Hepatocyte (in vitro differentiated cells): ENCODE measurements around the gene DMBX1. TPM values are rescaled to one million over a fixed set of nuclear protein-coding genes. Genes with fewer than 3 reads are reported as not detected.

ENCODE experiments used
- DNase-seq: peaks from one replicate; pipeline ENCODE4 v3.0.0-alpha.2; 2016; ENCODE audit warnings: low spot score
- H2AFZ ChIP-seq: fragments of 200-600 bp; sonication (generic); 2 replicates; pipeline ENCODE4 v1.6.0; 2016; ENCODE audit warnings: antibody characterized with exemption, mild to moderate bottlenecking
- H3K27ac ChIP-seq: fragments of 200-600 bp; sonication (generic); 2 replicates; pipeline ENCODE4 v1.5.1; 2016; ENCODE audit warnings: mild to moderate bottlenecking
- H3K27me3 ChIP-seq: fragments of 200-600 bp; sonication (generic); 2 replicates; pipeline ENCODE4 v1.6.1; 2016
- H3K36me3 ChIP-seq: fragments of 200-600 bp; sonication (generic); replicated peaks from 2 replicates; pipeline ENCODE4 v1.5.1; 2016; ENCODE audit warnings: low read depth; ENCODE audit not compliant: insufficient read depth
- H3K4me1 ChIP-seq: fragments of 200-600 bp; sonication (generic); 2 replicates; pipeline ENCODE4 v1.5.1; 2016; ENCODE audit warnings: mild to moderate bottlenecking, moderate library complexity; ENCODE audit not compliant: insufficient read depth
- H3K4me2 ChIP-seq: fragments of 200-600 bp; sonication (generic); 2 replicates; pipeline ENCODE4 v1.6.0; 2016
- H3K4me3 ChIP-seq: fragments of 200-600 bp; sonication (generic); 2 replicates; pipeline ENCODE4 v1.5.1; 2016; ENCODE audit warnings: mild to moderate bottlenecking
- H3K79me2 ChIP-seq: fragments of 200-600 bp; sonication (generic); 2 replicates; pipeline ENCODE4 v1.6.0; 2017; ENCODE audit warnings: mild to moderate bottlenecking
- H3K9me2 ChIP-seq: fragments of 200-600 bp; sonication (generic); replicated peaks from 2 replicates; pipeline ENCODE4 v1.6.0; 2017; ENCODE audit warnings: mild to moderate bottlenecking; ENCODE audit not compliant: insufficient read depth
- H3K9me3 ChIP-seq: fragments of 200-600 bp; sonication (generic); 2 replicates; pipeline ENCODE4 v1.5.1; 2016; ENCODE audit warnings: low read depth, mild to moderate bottlenecking
- H4K20me1 ChIP-seq: fragments of 200-600 bp; sonication (generic); 2 replicates; pipeline ENCODE4 v1.6.0; 2016; ENCODE audit warnings: mild to moderate bottlenecking; ENCODE audit not compliant: insufficient read depth, poor library complexity, severe bottlenecking
- EZH2 ChIP-seq: fragments of 200-600 bp; sonication (generic); IDR thresholded peaks from 2 replicates; pipeline ENCODE4 v1.6.1; 2016; ENCODE audit warnings: antibody characterized with exemption, mild to moderate bottlenecking, borderline replicate concordance
- EZH2phosphoT487 ChIP-seq: fragments of 200-600 bp; sonication (generic); IDR thresholded peaks from one replicate; pipeline ENCODE4 v1.6.1; 2018; ENCODE audit warnings: antibody characterized with exemption, mild to moderate bottlenecking, low read depth, moderate library complexity; ENCODE audit not compliant: unreplicated experiment, severe bottlenecking
- WGBS: methylation state at CpG from one replicate; pipeline ENCODE4 v1.1.6; 2016; ENCODE audit warnings: low lambda C conversion rate; ENCODE audit errors: missing lambda C conversion rate; 5-methylcytosine and 5-hydroxymethylcytosine counted together
- polyA plus RNA-seq: library from polyadenylated mRNA; unstranded; fragments of >200 nt; fragmentation: Nextera tagmentation; extraction: Ambion mirVana; gene quantifications from 2 replicates; pipeline ENCODE4 v1.2.1, GENCODE V29; 2016
- total RNA-seq: library from RNA; depleted of rRNA; stranded (reverse); fragments of >200 nt; gene quantifications from 2 replicates; pipeline ENCODE4 v1.2.3, GENCODE V29; 2014
- TF ChIP-seq, protein P1 (sequence below): fragments of 200-600 bp; sonication (generic); IDR thresholded peaks from 2 replicates; pipeline ENCODE4 v1.5.1; 2016; ENCODE audit warnings: antibody characterized with exemption, mild to moderate bottlenecking; ENCODE audit not compliant: poor library complexity

The DMBX1 gene
- total and polyA plus RNA-seq, 2 experiments from 2014 or later: not detected

DNA sequence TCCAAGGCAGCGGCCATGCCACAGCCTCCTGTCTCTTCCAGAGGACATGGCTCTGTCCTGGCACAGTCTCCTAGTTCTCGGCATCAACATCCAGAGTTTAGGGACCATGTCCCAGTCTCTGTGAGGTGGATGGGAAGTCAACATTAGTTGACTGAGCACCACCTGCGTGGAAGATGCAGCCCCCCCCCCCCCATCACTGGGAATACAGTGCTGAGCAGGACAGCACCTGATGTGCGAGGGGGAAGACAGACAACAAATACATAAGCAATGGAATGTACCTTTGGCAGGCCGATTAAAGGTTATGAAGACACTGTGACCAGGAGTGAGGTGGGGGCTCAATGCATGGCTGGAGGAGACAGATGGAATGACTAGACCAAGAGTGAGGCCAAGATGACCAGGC, 35.2 kb downstream of the DMBX1 start:
- DNase-seq: no peak
- 73% methylated on average over 5 of the region's 5 CpGs for WGBS
- H3K27me3 ChIP-seq: peaks cover 47% of the 10 kb centered on the region
- TF ChIP-seq EZH2phosphoT487 (no peak), EZH2 (no peak)
- TF ChIP-seq, protein P1, sequence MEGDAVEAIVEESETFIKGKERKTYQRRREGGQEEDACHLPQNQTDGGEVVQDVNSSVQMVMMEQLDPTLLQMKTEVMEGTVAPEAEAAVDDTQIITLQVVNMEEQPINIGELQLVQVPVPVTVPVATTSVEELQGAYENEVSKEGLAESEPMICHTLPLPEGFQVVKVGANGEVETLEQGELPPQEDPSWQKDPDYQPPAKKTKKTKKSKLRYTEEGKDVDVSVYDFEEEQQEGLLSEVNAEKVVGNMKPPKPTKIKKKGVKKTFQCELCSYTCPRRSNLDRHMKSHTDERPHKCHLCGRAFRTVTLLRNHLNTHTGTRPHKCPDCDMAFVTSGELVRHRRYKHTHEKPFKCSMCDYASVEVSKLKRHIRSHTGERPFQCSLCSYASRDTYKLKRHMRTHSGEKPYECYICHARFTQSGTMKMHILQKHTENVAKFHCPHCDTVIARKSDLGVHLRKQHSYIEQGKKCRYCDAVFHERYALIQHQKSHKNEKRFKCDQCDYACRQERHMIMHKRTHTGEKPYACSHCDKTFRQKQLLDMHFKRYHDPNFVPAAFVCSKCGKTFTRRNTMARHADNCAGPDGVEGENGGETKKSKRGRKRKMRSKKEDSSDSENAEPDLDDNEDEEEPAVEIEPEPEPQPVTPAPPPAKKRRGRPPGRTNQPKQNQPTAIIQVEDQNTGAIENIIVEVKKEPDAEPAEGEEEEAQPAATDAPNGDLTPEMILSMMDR: no peak
- no peaks in the 10 kb centered on the region for H3K79me2 ChIP-seq
- no peak overlapping the region for H3K4me2 ChIP-seq
- H3K27ac ChIP-seq: no peak overlapping the region
- no peaks in the 10 kb centered on the region for H4K20me1 ChIP-seq
- no peak overlapping the region for H2AFZ ChIP-seq
- no peaks in the 10 kb centered on the region for H3K9me2 ChIP-seq
- peaks cover 20% of the 10 kb centered on the region for H3K4me1 ChIP-seq
- no peaks in the 10 kb centered on the region for H3K36me3 ChIP-seq
- H3K4me3 ChIP-seq: no peak overlapping the region
- H3K9me3 ChIP-seq: no peaks in the 10 kb centered on the region

DNA sequence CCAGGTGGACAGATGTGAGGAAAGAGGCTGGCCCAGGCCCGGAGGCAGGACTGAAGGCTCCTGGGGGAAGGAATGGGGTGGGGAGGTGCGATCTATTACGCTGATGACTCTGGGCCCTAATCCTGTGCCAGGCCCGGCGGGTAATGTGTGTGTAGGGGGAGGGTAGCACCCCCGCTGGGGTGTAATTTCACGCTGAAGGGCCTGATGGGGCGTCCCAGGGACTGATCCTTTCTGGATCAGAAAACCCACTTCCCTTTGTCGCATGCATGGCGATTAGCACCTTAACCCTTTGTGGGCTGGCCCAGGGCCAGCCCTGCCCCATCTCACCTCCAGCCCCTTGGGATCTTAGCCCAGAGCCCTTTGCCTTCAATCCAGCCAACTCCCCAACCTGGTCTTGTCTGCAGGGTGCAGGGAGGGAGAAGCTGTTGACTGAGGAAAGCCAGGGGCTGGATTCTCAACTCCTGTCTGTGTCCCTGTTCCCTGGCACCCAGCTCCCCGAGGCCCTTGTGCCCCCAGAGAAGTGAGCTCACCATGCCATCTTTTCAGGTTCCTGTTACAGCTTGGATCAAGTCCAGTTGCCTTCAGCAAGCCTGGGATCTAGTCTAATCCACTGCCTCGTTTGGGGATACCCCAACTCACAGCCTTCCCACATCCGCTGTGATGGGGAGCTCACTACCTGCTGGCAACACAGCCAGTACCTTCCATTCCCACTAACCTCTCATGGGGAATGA, 35.8 kb downstream of the DMBX1 start:
- Histone ChIP-seq H3K9me3 (no peaks in the 10 kb centered on the region), H2AFZ (no peak overlapping the region), H3K4me1 (peaks cover 14% of the 10 kb centered on the region), H3K79me2 (no peaks in the 10 kb centered on the region), H3K36me3 (no peaks in the 10 kb centered on the region), H3K4me3 (no peak overlapping the region), H3K9me2 (no peaks in the 10 kb centered on the region), H4K20me1 (no peaks in the 10 kb centered on the region), H3K27ac (no peak overlapping the region), H3K27me3 (peaks cover 47% of the 10 kb centered on the region), H3K4me2 (no peak overlapping the region)
- no peak for TF ChIP-seq EZH2
- TF ChIP-seq, protein P1: no peak
- no peak for TF ChIP-seq EZH2phosphoT487
- WGBS: 36% methylated on average over 13 of the region's 13 CpGs
- DNase-seq: no peak

DNA sequence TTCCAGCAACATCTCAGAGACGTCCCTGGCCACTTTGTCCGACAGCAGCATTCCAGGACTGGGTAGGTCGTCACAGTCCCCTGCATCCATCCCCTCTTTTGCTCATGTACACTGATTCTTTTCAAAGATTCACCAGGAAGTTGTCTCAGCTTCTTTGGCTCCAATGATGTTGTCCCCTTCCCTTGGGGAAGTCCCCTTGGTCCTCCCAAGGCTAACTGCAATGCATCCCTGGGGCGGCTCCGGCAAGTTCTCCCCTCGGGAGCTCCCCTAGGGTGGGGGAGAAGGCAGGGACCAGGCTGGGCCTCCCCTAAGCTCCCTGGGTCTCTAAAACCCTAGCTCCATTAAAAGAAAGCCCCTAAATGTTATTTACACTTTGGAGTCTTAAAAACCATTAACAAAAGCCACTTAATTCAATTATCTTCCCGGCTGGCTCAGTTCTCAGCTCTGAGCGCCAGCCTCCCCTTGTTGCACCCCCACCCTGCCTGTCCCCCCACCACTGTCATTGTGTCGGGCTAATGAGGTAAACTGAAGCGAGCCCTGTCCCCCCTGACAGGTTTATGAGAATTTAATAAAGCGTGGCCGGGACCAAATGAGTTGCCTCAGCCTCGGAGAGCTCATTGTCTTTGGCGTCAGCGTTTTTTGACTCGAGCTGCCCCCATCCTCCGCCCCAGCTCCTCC, 36.5 kb downstream of the DMBX1 start:
- 39% methylated on average over 15 of the region's 17 CpGs for WGBS
- Histone ChIP-seq H2AFZ (no peak overlapping the region), H3K4me1 (peaks cover 9% of the 10 kb centered on the region), H3K79me2 (no peaks in the 10 kb centered on the region), H3K36me3 (no peaks in the 10 kb centered on the region), H3K27ac (no peak overlapping the region), H4K20me1 (no peaks in the 10 kb centered on the region), H3K4me2 (no peak overlapping the region), H3K27me3 (peaks cover 50% of the 10 kb centered on the region), H3K4me3 (no peak overlapping the region), H3K9me2 (no peaks in the 10 kb centered on the region), H3K9me3 (no peaks in the 10 kb centered on the region)
- TF ChIP-seq, protein P1: no peak
- TF ChIP-seq EZH2phosphoT487 (no peak), EZH2 (no peak)
- DNase-seq: no peak
